ENCODE measurements around the gene RAB38. TPM values are rescaled to one million over a fixed set of nuclear protein-coding genes. Genes with fewer than 3 reads are reported as not detected.

RAB38 gene
- 2.0 and 2.9 TPM in 2 replicates for total RNA-seq

GRCh38 chr11:88174709-88175568, at the start of gene RAB38:
Gene RAB38, minus strand, starts transcription at chr11:88175443. Its CDS starts 59 bp downstream, at chr11:88175384.

Small RNA genes within 50 kb of the gene (small RNA-seq; reads per million reads assigned to genes)
- gene MIR3166 (0.12 reads per million), gene RF00019 (not detected)

Other genes starting within 250 kb of the RAB38 start
- 13.0 and 37.5 TPM in 2 replicates for gene CTSC, start 162.3 kb upstream of the RAB38 start, total RNA-seq

All from placental epithelial cell (primary cell).